ENCODE measurements around the gene CD2AP. TPM values are rescaled to one million over a fixed set of nuclear protein-coding genes. Genes with fewer than 3 reads are reported as not detected.

CD2AP gene
- total and polyA plus RNA-seq, 9 of the 15 experiments (the other 6 are each of a cell fraction or from before 2014, with no cell fraction given), result 9.4 to 69.7 (median 38.7) TPM

DNA sequence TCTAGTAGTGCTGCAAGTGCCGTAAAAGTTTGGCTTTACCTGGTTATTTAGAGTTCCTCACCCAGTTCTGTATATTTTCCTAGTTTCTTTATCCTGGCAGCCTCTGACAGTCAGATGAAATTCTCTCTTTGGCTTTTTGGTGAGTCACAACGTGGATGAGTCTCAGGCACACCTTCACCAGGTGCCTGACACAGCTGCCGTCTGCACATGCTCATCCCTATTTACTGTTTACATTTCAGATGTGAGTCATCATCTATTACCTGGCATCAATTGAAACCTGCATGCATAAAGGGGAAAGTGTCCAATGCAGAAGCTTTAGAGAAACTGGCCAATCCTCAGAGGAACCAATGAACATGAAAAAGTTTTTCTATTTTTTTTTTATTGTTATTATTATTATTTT lies 187.5 kb downstream of the CD2AP start:
- Histone ChIP-seq H3K9ac (ENCODE audit: insufficient read depth in 1 of 2, low read depth in 2 of 2, low read length in 2 of 2) (no peak overlapping the region), H3K9me1 (ENCODE audit: control insufficient read depth, insufficient read depth, low read length) (no peaks in the 10 kb centered on the region), H3K27me3 (ENCODE audit: control insufficient read depth in 2 of 2, insufficient read depth in 2 of 2, low read length in 2 of 2) (peaks cover 14 to 16% of the 10 kb centered on the region in 2 experiments), H3K27ac (ENCODE audit: extremely low read depth, low read depth, low read length) (no peak overlapping the region), H3K4me1 (replicated peaks in 1 of 2; ENCODE audit: control insufficient read depth in 2 of 2, insufficient read depth in 2 of 2, low read length in 2 of 2) (no peaks in the 10 kb centered on the region), H3K9me3 (replicated peaks; ENCODE audit: control insufficient read depth, insufficient read depth, low read depth, low read length) (no peaks in the 10 kb centered on the region), H2AFZ (ENCODE audit: low read depth, low read length) (no peak overlapping the region), H3K36me3 (ENCODE audit: control insufficient read depth, insufficient read depth, low read length) (no peaks in the 10 kb centered on the region), H4K20me1 (replicated peaks; ENCODE audit: control insufficient read depth, insufficient read depth, low read length) (no peaks in the 10 kb centered on the region), H3K79me2 (ENCODE audit: control insufficient read depth, insufficient read depth, low read length) (no peaks in the 10 kb centered on the region), H3K4me2 (ENCODE audit: insufficient read depth, low read length) (no peak overlapping the region), H3K4me3 (no peak overlapping the region)
- ChIA-PET CTCF (ENCODE audit: low intra/inter-chr PET ratio) (no interaction called here), POLR2A (no interaction called here)
- no peak for TF ChIP-seq NCOA4 (IDR thresholded peaks at IDR 0.05; ENCODE audit: partially characterized antibody)
- TF ChIP-seq TCF7 (IDR thresholded peaks at IDR 0.05; ENCODE audit: borderline replicate concordance), result no peak
- TF ChIP-seq, protein P1, sequence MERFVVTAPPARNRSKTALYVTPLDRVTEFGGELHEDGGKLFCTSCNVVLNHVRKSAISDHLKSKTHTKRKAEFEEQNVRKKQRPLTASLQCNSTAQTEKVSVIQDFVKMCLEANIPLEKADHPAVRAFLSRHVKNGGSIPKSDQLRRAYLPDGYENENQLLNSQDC (CRISPR knock-in tag; IDR thresholded peaks at IDR 0.05), result no peak
- TF ChIP-seq RUNX1 (IDR thresholded peaks at IDR 0.05; ENCODE audit: low read depth), result no peak
- no peak for TF ChIP-seq ZNF444 (CRISPR knock-in tag; IDR thresholded peaks at IDR 0.05)
- no peak for TF ChIP-seq PML (IDR thresholded peaks at IDR 0.05; ENCODE audit: low read length)
- TF ChIP-seq ZNF197 (CRISPR knock-in tag; IDR thresholded peaks at IDR 0.05; ENCODE audit: low read depth), result no peak
- TF ChIP-seq, protein P2, sequence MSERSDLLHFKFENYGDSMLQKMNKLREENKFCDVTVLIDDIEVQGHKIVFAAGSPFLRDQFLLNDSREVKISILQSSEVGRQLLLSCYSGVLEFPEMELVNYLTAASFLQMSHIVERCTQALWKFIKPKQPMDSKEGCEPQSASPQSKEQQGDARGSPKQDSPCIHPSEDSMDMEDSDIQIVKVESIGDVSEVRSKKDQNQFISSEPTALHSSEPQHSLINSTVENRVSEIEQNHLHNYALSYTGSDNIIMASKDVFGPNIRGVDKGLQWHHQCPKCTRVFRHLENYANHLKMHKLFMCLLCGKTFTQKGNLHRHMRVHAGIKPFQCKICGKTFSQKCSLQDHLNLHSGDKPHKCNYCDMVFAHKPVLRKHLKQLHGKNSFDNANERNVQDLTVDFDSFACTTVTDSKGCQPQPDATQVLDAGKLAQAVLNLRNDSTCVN (CRISPR knock-in tag; IDR thresholded peaks at IDR 0.05), result no peak
- in situ Hi-C loops (cut with MboI), result no loop called here
- intact Hi-C loops (cut with micrococcal nuclease), result no loop called here
- FAIRE-seq, result no peak
- BruUV-seq (replicated peaks), result no TSS peak
- ATAC-seq, result no peak
- DNase-seq (ENCODE audit: extremely low read depth in 1 of 4, low spot score in 3 of 4), result no peak
- 4% methylated on average over 3 of the region's 3 CpGs for WGBS (ENCODE audit: insufficient coverage, low coverage, missing lambda C conversion rate)
